ENCODE results near the gene LSAMP. TPM values are rescaled to one million over a fixed set of nuclear protein-coding genes. Genes with fewer than 3 reads are reported as not detected.

Gene LSAMP
- total RNA-seq, 1 experiment from 2014 or later = 10.1 TPM

- CTCF ChIA-PET = interaction anchor here (0.9 to 1.5 kb wide), 3 partner anchors 20 to 63 kb away, joined by 4 to 8 read pairs (median 4); no protein-coding TSS in a partner anchor
- intact Hi-C loops (cut with micrococcal nuclease; ENCODE audit: unreplicated experiment) = no loop called here
- no peaks in the 10 kb centered on the region for H3K36me3 ChIP-seq (ENCODE audit: insufficient read depth, low read length, poor library complexity, severe bottlenecking)
- H3K27ac ChIP-seq (ENCODE audit: low read depth, low read length, poor library complexity, severe bottlenecking) = peak overlapping the region; percentile 97
- no peaks in the 10 kb centered on the region for H3K27me3 ChIP-seq (replicated peaks; ENCODE audit: insufficient read depth, low read depth, low read length, poor library complexity)
- no peaks in the 10 kb centered on the region for H3K9me3 ChIP-seq (ENCODE audit: low read depth, low read length, poor library complexity, severe bottlenecking)
- H3K4me1 ChIP-seq (ENCODE audit: insufficient read depth, low read length, poor library complexity, severe bottlenecking) = peaks cover 72% of the 10 kb centered on the region
- BruUV-seq (replicated peaks) = TSS peak; percentile 83
- POLR2A ChIA-PET (ENCODE audit: low non-redundant PET) = interaction anchor here (0.6 to 2.2 kb wide), 3 partner anchors 13 to 365 kb away, joined by 3 to 12 read pairs (median 6); no protein-coding TSS in a partner anchor
- H3K4me3 ChIP-seq (ENCODE audit: low read depth, low read length, poor library complexity, severe bottlenecking) = peak overlapping the region; percentile 25
- DNase-seq (ENCODE audit: low spot score) = peak; percentile 99
- TF ChIP-seq EZH2 (IDR thresholded peaks at IDR 0.05; ENCODE audit: borderline replicate concordance, low read depth, low read length, poor library complexity, severe bottlenecking) = no peak
- no peak for TF ChIP-seq CTCF (conservative IDR thresholded peaks at IDR 0.05; ENCODE audit: low read depth, low read length)
These were observed 586.1 kb downstream of the LSAMP start for GRCh38 chr3:115859002-115859807.

- H3K36me3 ChIP-seq (ENCODE audit: insufficient read depth, low read length, poor library complexity, severe bottlenecking) = no peaks in the 10 kb centered on the region
- no peak for DNase-seq (ENCODE audit: low spot score)
- ChIA-PET CTCF (no interaction called here), POLR2A (ENCODE audit: low non-redundant PET) (interaction anchor here (0.7 kb wide), 1 partner anchor 141 kb away, joined by 4 read pairs; no protein-coding TSS in a partner anchor)
- intact Hi-C loops (cut with micrococcal nuclease; ENCODE audit: unreplicated experiment) = no loop called here
- no peaks in the 10 kb centered on the region for H3K9me3 ChIP-seq (ENCODE audit: low read depth, low read length, poor library complexity, severe bottlenecking)
- H3K27me3 ChIP-seq (replicated peaks; ENCODE audit: insufficient read depth, low read depth, low read length, poor library complexity) = no peaks in the 10 kb centered on the region
- H3K4me3 ChIP-seq (ENCODE audit: low read depth, low read length, poor library complexity, severe bottlenecking) = no peak overlapping the region
- peak overlapping the region; percentile 97 for H3K27ac ChIP-seq (ENCODE audit: low read depth, low read length, poor library complexity, severe bottlenecking)
- no peak for TF ChIP-seq CTCF (conservative IDR thresholded peaks at IDR 0.05; ENCODE audit: low read depth, low read length)
- H3K4me1 ChIP-seq (ENCODE audit: insufficient read depth, low read length, poor library complexity, severe bottlenecking) = peaks cover 56% of the 10 kb centered on the region
- no TSS peak for BruUV-seq (replicated peaks)
These were observed 587.7 kb downstream of the LSAMP start for GRCh38 chr3:115857518-115858136.

GRCh38 chr3:115855911-115856310, 589.4 kb downstream of the LSAMP start:
- no peaks in the 10 kb centered on the region for H3K9me3 ChIP-seq (ENCODE audit: low read depth, low read length, poor library complexity, severe bottlenecking)
- TF ChIP-seq EZH2 (IDR thresholded peaks at IDR 0.05; ENCODE audit: borderline replicate concordance, low read depth, low read length, poor library complexity, severe bottlenecking) = no peak
- TF ChIP-seq CTCF (conservative IDR thresholded peaks at IDR 0.05; ENCODE audit: low read depth, low read length) = no peak
- no peaks in the 10 kb centered on the region for H3K27me3 ChIP-seq (replicated peaks; ENCODE audit: insufficient read depth, low read depth, low read length, poor library complexity)
- peak overlapping the region; percentile 97 for H3K27ac ChIP-seq (ENCODE audit: low read depth, low read length, poor library complexity, severe bottlenecking)
- H3K4me1 ChIP-seq (ENCODE audit: insufficient read depth, low read length, poor library complexity, severe bottlenecking) = peaks cover 41% of the 10 kb centered on the region
- DNase-seq (ENCODE audit: low spot score) = no peak
- no peaks in the 10 kb centered on the region for H3K36me3 ChIP-seq (ENCODE audit: insufficient read depth, low read length, poor library complexity, severe bottlenecking)
- intact Hi-C loops (cut with micrococcal nuclease; ENCODE audit: unreplicated experiment) = no loop called here
- ChIA-PET CTCF (no interaction called here), POLR2A (ENCODE audit: low non-redundant PET) (no interaction called here)
- H3K4me3 ChIP-seq (ENCODE audit: low read depth, low read length, poor library complexity, severe bottlenecking) = no peak overlapping the region
- no TSS peak for BruUV-seq (replicated peaks)

All from A673 (cell line).